ENCODE measurements around the gene HTR3C.

DNA sequence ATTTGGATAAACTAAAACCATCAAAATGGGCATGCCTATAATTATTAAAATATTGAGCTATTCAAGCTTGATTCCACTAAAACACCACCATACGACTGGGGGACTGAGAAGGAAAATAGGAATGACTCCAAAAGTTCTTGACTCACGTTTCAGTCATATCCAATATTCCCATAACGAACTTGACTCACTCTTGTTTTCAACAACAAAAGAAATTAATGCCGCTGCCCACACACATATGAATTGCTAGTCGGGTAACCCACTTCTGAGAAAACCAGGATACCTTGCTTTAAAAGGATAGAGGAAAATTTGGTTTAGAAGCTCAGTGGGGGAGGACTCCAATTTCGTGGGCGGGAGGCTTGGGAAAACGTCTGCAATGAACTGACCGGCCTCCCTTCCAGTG is 5.2 kb downstream of the HTR3C start:
- TF ChIP-seq EZH2 (optimal IDR thresholded peaks at IDR 0.05; ENCODE audit: low read depth, low read length) (no peak), EZH2phosphoT487 (IDR thresholded peaks at IDR 0.05; ENCODE audit: low read length) (no peak)
